Right lobe of liver (tissue), 6 donors: ENCODE measurements around the gene HSPBP1. TPM values are rescaled to one million over a fixed set of nuclear protein-coding genes. Genes with fewer than 3 reads are reported as not detected.

ENCODE experiments used
- ATAC-seq, 4 donors: fragments of 200-7000 bp; cut with Tn5 transposase; one replicate each; pipeline ENCODE4 v1.9.1; 2020; ENCODE audit warnings: mild to moderate bottlenecking in 4 of 4, moderate library complexity in 4 of 4
- DNase-seq, 3 donors: peaks; one replicate each; pipeline ENCODE4 v3.0.0-alpha.2; 2020
- H3K27ac ChIP-seq, 3 donors: fragments of 200-600 bp; one replicate each; pipeline ENCODE4 v1.8.0; 2022
- H3K27me3 ChIP-seq, 2 donors: fragments of 200-600 bp; one replicate each; pipeline ENCODE4 v1.8.0; 2022
- H3K36me3 ChIP-seq, 4 donors: fragments of 200-600 bp; sonication (generic) in 1 of 4; one replicate each; pipeline versions ENCODE4 v1.5.1 to v1.8.0; 2017 to 2022; ENCODE audit warnings: control low read depth in 1 of 4
- H3K4me1 ChIP-seq, 4 donors: fragments of 200-600 bp; sonication (generic) in 1 of 4; one replicate each; pipeline versions ENCODE4 v1.5.1 to v1.8.0; 2017 to 2022; ENCODE audit warnings: control low read depth in 1 of 4
- H3K4me3 ChIP-seq, 3 donors: fragments of 200-600 bp; one replicate each; pipeline ENCODE4 v1.8.0; 2022
- H3K9me3 ChIP-seq, 4 donors: fragments of 200-600 bp; sonication (generic) in 1 of 4; one replicate each; pipeline versions ENCODE4 v1.5.1 to v1.8.0; 2017 to 2022; ENCODE audit warnings: control low read depth in 1 of 4
- POLR2A ChIP-seq: fragments of 450-650 bp; IDR thresholded peaks from one replicate; pipeline ENCODE4 v1.6.1; 2017; ENCODE audit warnings: antibody characterized with exemption, mild to moderate bottlenecking
- WGBS: methylation state at CpG from one replicate; pipeline ENCODE4 v1.1.6; 2018; ENCODE audit warnings: low coverage, low lambda C conversion rate; ENCODE audit not compliant: insufficient coverage; ENCODE audit errors: missing lambda C conversion rate; 5-methylcytosine and 5-hydroxymethylcytosine counted together
- intact Hi-C, 2 donors: fragments of 100-400 bp; cut with DNase I; formaldehyde crosslinking; loops; one replicate each; pipeline versions ENCODE4 v1.11.2 to v1.14.1; 2022
- microRNA-seq, 2 donors: library from miRNA; unstranded; fragments of <30 nt; microRNA quantifications; one replicate each; pipeline ENCODE4, GENCODE V29; 2019 to 2020
- small RNA-seq, 2 experiments: library from RNA; depleted of rRNA; stranded (forward); fragments of <200 nt; gene quantifications; one replicate each; pipeline ENCODE3, GENCODE V24; 2016
- total RNA-seq, 6 experiments: library from RNA; depleted of rRNA in 2 of 6; stranded (reverse); fragments of >200 nt in 2 of 6; fragmentation: NEBNext Ultra II Directional in 3 of 6; extraction: Animal tissue kit (Norgen Biotek cat#: 25700) in 3 of 6; gene quantifications; one replicate each; pipeline versions ENCODE4 v1.1.0 to v1.2.4, GENCODE V29; 2016 to 2023
- TF ChIP-seq, protein P1 (sequence below), 4 donors: fragments of 200-600 bp in 3 of 4; fragments of 450-650 bp in 1 of 4; IDR thresholded peaks; one replicate each; pipeline versions ENCODE4 v1.5.1 to v1.8.0; 2016 to 2022; ENCODE audit warnings: antibody characterized with exemption in 4 of 4, mild to moderate bottlenecking in 2 of 4
- donor health status: DM: no; HTN: yes; CAD: no.
- donor health status: DM: no; HTN: no; CAD: no.
- donor health status: DM: no; HTN: no; CAD: no.
- donor health status: DM: no; HTN: yes; CAD: no.
- donor health status: DM: no; HTN: yes; CAD: no.

HSPBP1 gene
- total RNA-seq, 6 experiments from 2014 or later = 11.3 to 28.3 (median 15.6) TPM

DNA sequence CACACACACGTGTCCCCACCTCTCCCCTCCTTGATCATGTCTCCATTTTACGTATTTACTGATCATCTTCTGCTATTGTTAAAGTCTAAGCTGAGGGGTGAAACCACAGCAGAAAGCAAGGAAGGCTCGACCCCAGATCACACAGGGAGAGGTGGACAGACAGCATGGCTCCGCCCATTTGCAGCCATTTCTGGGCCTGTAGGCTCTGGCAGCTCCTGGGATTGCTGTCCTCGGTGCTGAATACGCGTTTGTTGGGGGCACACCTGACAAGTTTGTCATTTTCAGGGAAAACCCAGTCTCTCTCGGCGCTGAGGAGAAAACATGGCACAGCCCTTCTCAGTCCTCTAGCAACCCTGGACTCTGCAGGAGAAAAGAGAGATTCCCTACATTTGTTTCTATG lies 59.4 kb downstream of the HSPBP1 start:
- DNase-seq (no peak), ATAC-seq (no peak)
- no peak overlapping the region for H3K27ac ChIP-seq
- H3K9me3 ChIP-seq = no peaks in the 10 kb centered on the region
- H3K4me1 ChIP-seq = peaks cover 0 to 11% (median 0%) of the 10 kb centered on the region in 4 donors
- TF ChIP-seq, protein P1, sequence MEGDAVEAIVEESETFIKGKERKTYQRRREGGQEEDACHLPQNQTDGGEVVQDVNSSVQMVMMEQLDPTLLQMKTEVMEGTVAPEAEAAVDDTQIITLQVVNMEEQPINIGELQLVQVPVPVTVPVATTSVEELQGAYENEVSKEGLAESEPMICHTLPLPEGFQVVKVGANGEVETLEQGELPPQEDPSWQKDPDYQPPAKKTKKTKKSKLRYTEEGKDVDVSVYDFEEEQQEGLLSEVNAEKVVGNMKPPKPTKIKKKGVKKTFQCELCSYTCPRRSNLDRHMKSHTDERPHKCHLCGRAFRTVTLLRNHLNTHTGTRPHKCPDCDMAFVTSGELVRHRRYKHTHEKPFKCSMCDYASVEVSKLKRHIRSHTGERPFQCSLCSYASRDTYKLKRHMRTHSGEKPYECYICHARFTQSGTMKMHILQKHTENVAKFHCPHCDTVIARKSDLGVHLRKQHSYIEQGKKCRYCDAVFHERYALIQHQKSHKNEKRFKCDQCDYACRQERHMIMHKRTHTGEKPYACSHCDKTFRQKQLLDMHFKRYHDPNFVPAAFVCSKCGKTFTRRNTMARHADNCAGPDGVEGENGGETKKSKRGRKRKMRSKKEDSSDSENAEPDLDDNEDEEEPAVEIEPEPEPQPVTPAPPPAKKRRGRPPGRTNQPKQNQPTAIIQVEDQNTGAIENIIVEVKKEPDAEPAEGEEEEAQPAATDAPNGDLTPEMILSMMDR (IDR thresholded peaks at IDR 0.05) = no peak
- TF ChIP-seq POLR2A = no peak
- WGBS = 73% methylated on average over 5 of the region's 9 CpGs
- intact Hi-C loops = no loop called here
- H3K4me3 ChIP-seq = no peak overlapping the region
- no peaks in the 10 kb centered on the region for H3K36me3 ChIP-seq
- H3K27me3 ChIP-seq = no peaks in the 10 kb centered on the region

DNA sequence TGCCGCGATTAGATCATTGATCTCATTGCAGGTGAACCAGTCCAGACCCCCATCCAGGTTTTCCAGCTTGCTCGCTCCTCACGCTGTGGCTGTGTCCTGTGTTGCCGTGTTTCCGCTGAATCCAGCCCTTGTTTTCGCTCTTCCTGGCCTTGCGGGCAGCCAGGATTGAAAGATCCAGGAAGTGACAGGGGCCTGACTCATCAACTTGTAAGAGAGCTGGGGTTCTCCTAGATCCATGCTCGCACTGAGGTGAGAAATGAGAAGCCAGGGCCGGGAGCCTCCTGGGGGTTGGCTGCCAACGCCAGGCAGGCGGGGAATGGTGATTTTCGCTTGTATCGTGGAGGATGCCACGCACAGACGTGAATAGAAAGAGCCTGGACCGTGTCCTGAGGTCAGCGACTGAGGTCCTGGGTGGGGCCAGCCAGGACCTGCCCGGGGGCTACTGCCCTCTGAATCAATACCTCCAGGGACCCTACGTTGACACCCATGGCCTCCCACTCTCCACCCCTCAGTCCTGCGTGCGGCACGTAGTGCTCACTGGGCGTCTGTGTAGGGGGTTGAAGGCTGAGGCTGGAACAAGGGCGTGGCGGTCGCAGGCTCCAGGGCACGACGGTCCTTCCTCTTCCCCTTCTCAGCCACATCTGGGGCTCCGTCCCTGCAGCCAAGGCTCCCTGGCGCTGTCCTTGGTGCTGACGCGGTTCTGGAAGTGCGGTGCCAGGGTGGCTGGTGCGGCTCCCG lies 63.3 kb downstream of the HSPBP1 start:
- Histone ChIP-seq H3K9me3 (no peaks in the 10 kb centered on the region), H3K4me3 (peak overlapping the region; percentile 44 to 67 (median 49)), H3K27ac (peak overlapping the region in 2 of 3 donors; percentile 52 to 59), H3K4me1 (peaks cover 0 to 11% (median 0%) of the 10 kb centered on the region in 4 donors), H3K27me3 (no peaks in the 10 kb centered on the region), H3K36me3 (no peaks in the 10 kb centered on the region)
- peak; percentile 90 to 94 (median 92) for ATAC-seq
- peak; percentile 76 for TF ChIP-seq POLR2A
- TF ChIP-seq, protein P1 (IDR thresholded peaks at IDR 0.05) = peak in 1 of 4 donors; percentile 12
- intact Hi-C loops = no loop called here
- peak; percentile 79 to 81 (median 80) for DNase-seq
- 7% methylated on average over 18 of the region's 36 CpGs for WGBS

DNA sequence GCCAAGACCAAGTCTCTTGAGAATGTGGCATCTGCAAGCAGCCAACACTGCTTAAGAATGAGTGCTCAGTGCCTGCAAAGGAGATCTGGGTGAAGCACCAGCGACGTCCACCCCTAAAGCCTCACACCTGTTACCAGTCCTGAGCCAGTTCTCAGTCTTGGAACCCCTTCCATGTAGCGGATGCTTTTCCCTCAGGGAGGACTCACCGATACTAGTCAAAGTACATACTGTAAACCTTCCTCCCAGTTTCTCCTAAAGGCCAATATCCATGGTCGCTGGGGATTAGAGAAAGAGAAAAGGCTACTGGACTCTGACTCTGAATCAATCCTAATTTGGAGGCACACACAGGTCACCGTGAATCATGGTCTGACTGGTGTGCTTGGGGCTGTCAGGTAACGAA lies 66.4 kb downstream of the HSPBP1 start:
- Histone ChIP-seq H3K9me3 (no peaks in the 10 kb centered on the region), H3K36me3 (no peaks in the 10 kb centered on the region), H3K4me1 (peaks cover 0 to 11% (median 0%) of the 10 kb centered on the region in 4 donors), H3K27me3 (no peaks in the 10 kb centered on the region), H3K4me3 (no peak overlapping the region), H3K27ac (no peak overlapping the region)
- intact Hi-C loops = no loop called here
- WGBS = 56% methylated on average over 4 of the region's 7 CpGs
- TF ChIP-seq POLR2A = no peak
- TF ChIP-seq, protein P1 (IDR thresholded peaks at IDR 0.05) = no peak
- DNase-seq (no peak), ATAC-seq (no peak)

DNA sequence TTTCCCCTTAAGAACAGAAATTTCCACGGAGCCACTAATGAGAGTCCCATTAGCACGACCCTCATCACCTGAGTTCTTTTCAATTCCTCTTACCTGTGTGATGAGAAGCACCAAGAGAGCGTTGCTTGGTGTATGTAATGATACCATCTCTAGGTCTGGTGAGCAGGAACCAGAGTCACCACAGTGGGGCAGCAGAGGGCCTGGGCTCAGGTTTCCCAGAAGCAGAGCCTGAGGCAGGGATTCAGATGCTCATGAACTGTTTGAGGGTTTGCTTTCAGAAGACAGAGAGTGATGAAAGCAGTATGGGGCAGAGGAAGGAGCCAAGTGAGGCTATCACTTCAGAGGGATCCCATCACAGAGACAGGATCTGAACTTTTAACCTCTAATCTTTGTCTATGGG lies 67.5 kb downstream of the HSPBP1 start:
- DNase-seq (peak in 1 of 3 donors; percentile 44), ATAC-seq (peak in 2 of 4 donors; percentile 27 to 50)
- 94% methylated on average over 3 of the region's 3 CpGs for WGBS

More for the DNA sequence above, 67.5 kb downstream of the HSPBP1 start:
- H3K27ac ChIP-seq = no peak overlapping the region
- TF ChIP-seq POLR2A = no peak
- TF ChIP-seq, protein P1 (IDR thresholded peaks at IDR 0.05) = peak; percentile 22 to 43 (median 40)
- H3K4me1 ChIP-seq = peaks cover 0 to 9% (median 0%) of the 10 kb centered on the region in 4 donors
- H3K9me3 ChIP-seq = no peaks in the 10 kb centered on the region
- intact Hi-C loops = no loop called here
- no peaks in the 10 kb centered on the region for H3K27me3 ChIP-seq
- H3K4me3 ChIP-seq = no peak overlapping the region
- no peaks in the 10 kb centered on the region for H3K36me3 ChIP-seq

Small RNA genes lying within 50 kb of the gene (microRNA-seq; reads per million reads assigned to microRNA genes)
- gene MIR6802 (1.2 to 1.3 reads per million in 2 donors), gene MIR6803 (2.6 to 5.2 reads per million in 2 donors), gene MIR6804 (0 to 0.29 reads per million in 2 donors)

Small RNA genes lying within 50 kb of the gene (small RNA-seq; reads per million reads assigned to genes)
- 0 reads per million in 2 experiments for gene MIR6802
- 0 to 0.52 reads per million in 2 experiments for gene MIR6803
- 0 reads per million in 2 experiments for gene MIR6804

Other genes with a start within 250 kb of the HSPBP1 start
- gene GP6, start 241.8 kb downstream of the HSPBP1 start, total RNA-seq = under 1 TPM in 2 of 6 experiments, not detected in 4; 0.33 to 0.42 TPM
- 10 to 100 TPM in 4 of 6 experiments, 1 to 10 TPM in 2; 7.7 to 16.8 (median 12.1) TPM for gene RDH13, start 217.0 kb downstream of the HSPBP1 start, total RNA-seq
- 1 to 10 TPM in 4 of 6 experiments, under 1 TPM in 2; 0.49 to 2.4 (median 1.2) TPM for gene EPS8L1, start 204.2 kb downstream of the HSPBP1 start, total RNA-seq
- 10 to 100 TPM; 35.6 to 48.1 (median 41.7) TPM for gene PPP1R12C, start 162.5 kb downstream of the HSPBP1 start, total RNA-seq
- gene TNNT1, start 130.9 kb downstream of the HSPBP1 start, total RNA-seq = 10 to 100 TPM in 1 of 6 experiments, 1 to 10 TPM in 3, not detected in 2; 1.2 to 10.9 (median 1.6) TPM
- gene TNNI3, start 122.4 kb downstream of the HSPBP1 start, total RNA-seq = under 1 TPM in 3 of 6 experiments, not detected in 3; 0.43 to 0.83 (median 0.62) TPM
- 1 to 10 TPM in 2 of 6 experiments, under 1 TPM in 4; 0.22 to 4.3 (median 0.49) TPM for gene DNAAF3, start 113.5 kb downstream of the HSPBP1 start, total RNA-seq
- 1 to 10 TPM in 1 of 6 experiments, under 1 TPM in 1, not detected in 4; 0.06 to 1.7 TPM for gene SYT5, start 99.8 kb downstream of the HSPBP1 start, total RNA-seq
- 10 to 100 TPM in 3 of 6 experiments, 1 to 10 TPM in 3; 4.2 to 25.9 (median 12.9) TPM for gene PTPRH, start 70.6 kb downstream of the HSPBP1 start, total RNA-seq
- gene TMEM86B, start 51.3 kb downstream of the HSPBP1 start, total RNA-seq = 10 to 100 TPM in 5 of 6 experiments, 1 to 10 TPM in 1; 8.8 to 22.2 (median 14.0) TPM
- gene PPP6R1, start 21.1 kb downstream of the HSPBP1 start, total RNA-seq = 10 to 100 TPM; 26.4 to 39.6 (median 30.2) TPM
- gene BRSK1, start 3.9 kb upstream of the HSPBP1 start, total RNA-seq = under 1 TPM in 3 of 6 experiments, not detected in 3; 0.20 to 0.29 (median 0.24) TPM
- 1 to 10 TPM; 1.1 to 5.6 (median 2.2) TPM for gene TMEM150B, start 45.2 kb upstream of the HSPBP1 start, total RNA-seq
- 1 to 10 TPM; 2.3 to 5.3 (median 3.7) TPM for gene KMT5C, start 59.8 kb upstream of the HSPBP1 start, total RNA-seq
- not detected for gene COX6B2, start 74.6 kb upstream of the HSPBP1 start, total RNA-seq
- gene GARIN5B, start 83.2 kb upstream of the HSPBP1 start, total RNA-seq = not detected
- gene IL11, start 90.4 kb upstream of the HSPBP1 start, total RNA-seq = not detected
- not detected for gene TMEM190, start 96.7 kb upstream of the HSPBP1 start, total RNA-seq
- gene TMEM238, start 104.2 kb upstream of the HSPBP1 start, total RNA-seq = 10 to 100 TPM; 10.8 to 19.7 (median 14.8) TPM
- gene RPL28, start 105.8 kb upstream of the HSPBP1 start, total RNA-seq = 100 to 1,000 TPM; 305 to 530 (median 455) TPM
- gene UBE2S, start 127.7 kb upstream of the HSPBP1 start, total RNA-seq = 10 to 100 TPM in 3 of 6 experiments, 1 to 10 TPM in 3; 4.3 to 16.4 (median 9.1) TPM
- gene SHISA7, start 163.2 kb upstream of the HSPBP1 start, total RNA-seq = under 1 TPM in 1 of 6 experiments, not detected in 5; 0.04 TPM
- gene ISOC2, start 181.5 kb upstream of the HSPBP1 start, total RNA-seq = 100 to 1,000 TPM in 3 of 6 experiments, 10 to 100 TPM in 3; 69.4 to 222 (median 100) TPM
- not detected for gene C19orf85, start 184.6 kb upstream of the HSPBP1 start, total RNA-seq
- 1 to 10 TPM; 3.4 to 9.2 (median 4.4) TPM for gene ZNF628, start 196.5 kb upstream of the HSPBP1 start, total RNA-seq
- 1 to 10 TPM; 2.5 to 6.0 (median 3.9) TPM for gene NAT14, start 205.1 kb upstream of the HSPBP1 start, total RNA-seq
- 1 to 10 TPM in 4 of 6 experiments, under 1 TPM in 2; 0.35 to 1.6 (median 1.2) TPM for gene SSC5D, start 208.3 kb upstream of the HSPBP1 start, total RNA-seq